Endothelial cell of umbilical vein (primary cell): Measurements from ENCODE around the gene TMEFF1. TPM values are rescaled to one million over a fixed set of nuclear protein-coding genes. Genes with fewer than 3 reads are reported as not detected.
A peak's percentile ranks its signal among the peaks of the same experiment; 100 is the strongest.

ENCODE experiments used
- BruUV-seq: library from RNA; stranded (reverse); fragments of 400-500 nt; replicated peaks from 2 replicates; lab custom pipeline; 2021; lab: Mats Ljungman, UMichigan
- CTCF ChIA-PET: fragments of 300-600, 350-600 bp; sonication (Branson Sonifier 250); formaldehyde crosslinking; loops from one replicate; lab custom pipeline; 2021; ENCODE audit warnings: antibody characterized with exemption, inconsistent platforms; lab: Charles Lee
- POLR2A ChIA-PET: fragments of 300-600, 350-600 bp; sonication (Branson Sonifier 250); formaldehyde crosslinking; loops from one replicate; lab custom pipeline; 2021; ENCODE audit warnings: antibody characterized with exemption, inconsistent platforms; lab: Charles Lee
- DNase-seq: peaks from one replicate; pipeline ENCODE4 v3.0.0-alpha.2; 2011; ENCODE audit warnings: low read depth, low spot score
- FAIRE-seq: peaks from 2 replicates; lab custom pipeline; 2011; peaks lifted over from hg19 to GRCh38; lab: Jason Lieb, UNC
- H2AFZ ChIP-seq: 2 replicates; pipeline ENCODE4 v1.6.0; 2012; ENCODE audit warnings: low read depth, low read length, control low read depth, inconsistent platforms
- H3K27ac ChIP-seq: 2 replicates; pipeline ENCODE4 v1.5.1; 2011; ENCODE audit warnings: low read depth, mild to moderate bottlenecking, control low read depth, low read length, moderate library complexity; ENCODE audit not compliant: insufficient read depth
- H3K27me3 ChIP-seq, 2 experiments: 2 replicates each; pipeline versions ENCODE4 v1.6.0 to v1.6.1; 2011; ENCODE audit warnings: low read length in 2 of 2, mixed read lengths in 1 of 2; ENCODE audit not compliant: control insufficient read depth in 2 of 2, insufficient read depth in 2 of 2
- H3K36me3 ChIP-seq, 2 experiments: 2 replicates in 1 of 2; 3 replicates in 1 of 2; pipeline ENCODE4 v1.5.1; 2011; ENCODE audit warnings: low read length in 2 of 2, mild to moderate bottlenecking in 1 of 2, moderate library complexity in 1 of 2; ENCODE audit not compliant: control insufficient read depth in 2 of 2, insufficient read depth in 2 of 2; ENCODE audit errors: extremely low read depth in 1 of 2
- H3K4me1 ChIP-seq: 3 replicates; pipeline ENCODE4 v1.5.1; 2011; ENCODE audit warnings: mild to moderate bottlenecking, low read length; ENCODE audit not compliant: control insufficient read depth, insufficient read depth; ENCODE audit errors: extremely low read depth
- H3K4me2 ChIP-seq: 2 replicates; pipeline ENCODE4 v1.6.1; 2011; ENCODE audit warnings: low read length, control low read depth, mixed read lengths; ENCODE audit not compliant: insufficient read depth
- H3K4me3 ChIP-seq, 3 experiments: fragments of 200-600 bp in 1 of 3; sonication (generic), shearing (Covaris generic) in 1 of 3; replicated peaks in 1 of 3; 2 replicates each; pipeline ENCODE4 v1.5.1; 2011 to 2016; ENCODE audit warnings: control low read depth in 3 of 3, low read length in 3 of 3, mild to moderate bottlenecking in 2 of 3, inconsistent platforms in 1 of 3, low read depth in 1 of 3, moderate library complexity in 1 of 3; ENCODE audit not compliant: insufficient read depth in 1 of 3
- H3K79me2 ChIP-seq: 2 replicates; pipeline ENCODE4 v1.6.0; 2012; ENCODE audit warnings: low read length, inconsistent platforms; ENCODE audit not compliant: control insufficient read depth, insufficient read depth
- H3K9ac ChIP-seq: replicated peaks from 2 replicates; pipeline ENCODE3; 2011; ENCODE audit warnings: low read length, control low read depth; ENCODE audit not compliant: insufficient read depth; ENCODE audit errors: extremely low read depth
- H3K9me1 ChIP-seq: replicated peaks from 3 replicates; pipeline ENCODE4 v1.6.0; 2011; ENCODE audit warnings: mild to moderate bottlenecking, low read length; ENCODE audit not compliant: control insufficient read depth, insufficient read depth; ENCODE audit errors: extremely low read depth
- H3K9me3 ChIP-seq: replicated peaks from 2 replicates; pipeline ENCODE4 v1.5.1; 2012; ENCODE audit warnings: low read length, inconsistent platforms; ENCODE audit not compliant: control insufficient read depth, insufficient read depth
- H4K20me1 ChIP-seq: replicated peaks from 2 replicates; pipeline ENCODE3; 2011; ENCODE audit warnings: mild to moderate bottlenecking, low read length; ENCODE audit not compliant: control insufficient read depth, insufficient read depth; ENCODE audit errors: extremely low read depth
- EZH2 ChIP-seq: IDR thresholded peaks from 2 replicates; pipeline ENCODE4 v1.6.1; 2012; ENCODE audit warnings: borderline replicate concordance, low read depth, mild to moderate bottlenecking, moderate library complexity, low read length, inconsistent platforms; ENCODE audit not compliant: severe bottlenecking
- FOS ChIP-seq: IDR thresholded peaks from 2 replicates; pipeline ENCODE4 v1.6.1; 2011; ENCODE audit warnings: mild to moderate bottlenecking, low read length, moderate library complexity, borderline replicate concordance; ENCODE audit not compliant: insufficient read depth
- GATA2 ChIP-seq: IDR thresholded peaks from 2 replicates; pipeline ENCODE4 v1.7.0; 2011; ENCODE audit warnings: low read depth, mild to moderate bottlenecking, moderate library complexity, mixed read lengths, low read length; ENCODE audit not compliant: insufficient read length, insufficient read depth
- JUN ChIP-seq: IDR thresholded peaks from 2 replicates; pipeline ENCODE4 v1.6.1; 2011; ENCODE audit warnings: borderline replicate concordance, low read depth; ENCODE audit not compliant: insufficient read length, insufficient read depth
- MYC ChIP-seq: IDR thresholded peaks from one replicate; pipeline ENCODE4 v1.6.1; 2011; ENCODE audit warnings: mild to moderate bottlenecking, low read depth, low read length
- POLR2A ChIP-seq: IDR thresholded peaks from 2 replicates; pipeline ENCODE4 v1.6.1; 2012; ENCODE audit warnings: low read depth, mild to moderate bottlenecking, control low read depth, low read length
- POLR2AphosphoS5 ChIP-seq: IDR thresholded peaks from 2 replicates; pipeline ENCODE4 v1.6.1; 2012; ENCODE audit warnings: low read depth, mild to moderate bottlenecking, control low read depth, low read length, moderate library complexity; ENCODE audit not compliant: insufficient read depth
- dilution Hi-C: fragments of 300-500 bp; cut with MboI; formaldehyde crosslinking; loops from one replicate; pipeline ENCODE4 v1.15.0; 2019; ENCODE audit warnings: low sequenced_read_pairs; ENCODE audit not compliant: extremely low pct_ligation_motif_present
- intact Hi-C: fragments of 100-400 bp; cut with micrococcal nuclease; formaldehyde crosslinking; loops from one replicate; pipeline ENCODE4 v1.10.0; 2022
- polyA plus RNA-seq, 4 experiments: library from polyadenylated mRNA; depleted of rRNA in 3 of 4; stranded (reverse) in 3 of 4; unstranded in 1 of 4; fragments of >200 nt; gene quantifications; 2 replicates each; pipeline versions ENCODE4 v1.2.1 to v1.2.3, GENCODE V29; 2011 to 2012; ENCODE audit warnings: missing spikeins in 1 of 4
- total RNA-seq: library from RNA; stranded (reverse); gene quantifications from 2 replicates; pipeline ENCODE4 v1.2.3, GENCODE V29; 2021
- TF ChIP-seq, protein P1 (sequence below): IDR thresholded peaks from 2 replicates; pipeline ENCODE4 v1.6.1; 2011; ENCODE audit not compliant: insufficient read depth, insufficient read length
- TF ChIP-seq, protein P2 (sequence below), 2 donors: IDR thresholded peaks; 1 replicate in 1 of 2; 2 replicates in 1 of 2; pipeline ENCODE4 v1.5.1; 2011; ENCODE audit warnings: low read length in 2 of 2, mild to moderate bottlenecking in 2 of 2, moderate library complexity in 2 of 2, control low read depth in 1 of 2, inconsistent platforms in 1 of 2, low read depth in 1 of 2; ENCODE audit not compliant: insufficient read depth in 1 of 2; ENCODE audit errors: extremely low read depth in 1 of 2

The TMEFF1 gene
- total and polyA plus RNA-seq, 2 donors (not counting 3 experiments of a cell fraction or from before 2014, with no cell fraction given), result 3.0 to 14.6 TPM

DNA sequence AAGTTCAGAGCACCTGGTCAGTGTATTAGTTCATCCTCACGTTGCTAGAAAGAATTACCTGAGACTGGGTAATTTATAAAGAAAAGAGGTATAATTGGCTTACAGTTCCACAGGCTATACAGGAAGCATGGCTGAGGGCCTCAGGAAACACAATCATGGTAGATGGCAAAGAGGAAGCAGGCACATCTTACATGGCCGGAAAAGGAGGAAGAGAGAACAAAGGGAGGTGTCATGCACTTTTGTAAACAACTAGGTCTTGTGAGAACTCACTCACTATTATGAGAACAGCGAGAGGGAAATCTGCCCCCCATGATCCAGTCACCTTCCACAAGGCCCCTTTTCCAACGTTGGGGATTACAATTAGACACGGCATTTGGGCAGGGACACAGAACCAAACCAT is 76.1 kb downstream of the TMEFF1 start:
- ChIA-PET POLR2A (no interaction called here), CTCF (interaction anchor here (0.7 to 1.4 kb wide), 4 partner anchors 23 to 198 kb away, joined by 3 read pairs; partner anchors contain the start of gene TMEFF1)
- peak; percentile 36 for TF ChIP-seq GATA2
- peak; percentile 54 for TF ChIP-seq POLR2A
- TF ChIP-seq FOS, result peak; percentile 79
- peak; percentile 75 for TF ChIP-seq POLR2AphosphoS5
- TF ChIP-seq MYC, result no peak
- TF ChIP-seq EZH2, result no peak
- TF ChIP-seq, protein P1, sequence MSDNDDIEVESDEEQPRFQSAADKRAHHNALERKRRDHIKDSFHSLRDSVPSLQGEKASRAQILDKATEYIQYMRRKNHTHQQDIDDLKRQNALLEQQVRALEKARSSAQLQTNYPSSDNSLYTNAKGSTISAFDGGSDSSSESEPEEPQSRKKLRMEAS, result no peak
- TF ChIP-seq, protein P2, sequence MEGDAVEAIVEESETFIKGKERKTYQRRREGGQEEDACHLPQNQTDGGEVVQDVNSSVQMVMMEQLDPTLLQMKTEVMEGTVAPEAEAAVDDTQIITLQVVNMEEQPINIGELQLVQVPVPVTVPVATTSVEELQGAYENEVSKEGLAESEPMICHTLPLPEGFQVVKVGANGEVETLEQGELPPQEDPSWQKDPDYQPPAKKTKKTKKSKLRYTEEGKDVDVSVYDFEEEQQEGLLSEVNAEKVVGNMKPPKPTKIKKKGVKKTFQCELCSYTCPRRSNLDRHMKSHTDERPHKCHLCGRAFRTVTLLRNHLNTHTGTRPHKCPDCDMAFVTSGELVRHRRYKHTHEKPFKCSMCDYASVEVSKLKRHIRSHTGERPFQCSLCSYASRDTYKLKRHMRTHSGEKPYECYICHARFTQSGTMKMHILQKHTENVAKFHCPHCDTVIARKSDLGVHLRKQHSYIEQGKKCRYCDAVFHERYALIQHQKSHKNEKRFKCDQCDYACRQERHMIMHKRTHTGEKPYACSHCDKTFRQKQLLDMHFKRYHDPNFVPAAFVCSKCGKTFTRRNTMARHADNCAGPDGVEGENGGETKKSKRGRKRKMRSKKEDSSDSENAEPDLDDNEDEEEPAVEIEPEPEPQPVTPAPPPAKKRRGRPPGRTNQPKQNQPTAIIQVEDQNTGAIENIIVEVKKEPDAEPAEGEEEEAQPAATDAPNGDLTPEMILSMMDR (IDR thresholded peaks at IDR 0.05; ENCODE audit: extremely low read depth in 1 of 2, insufficient read depth in 1 of 2, low read depth in 1 of 2, low read length in 2 of 2), result no peak
- peak; percentile 75 for TF ChIP-seq JUN
- dilution Hi-C loops, result no loop called here
- DNase-seq, result peak; percentile 92
- BruUV-seq, result no TSS peak
- H3K27me3 ChIP-seq, result no peaks in the 10 kb centered on the region
- intact Hi-C loops, result loop anchor here (1.0 to 2.0 kb wide), 2 partner anchors 38 to 44 kb away; no protein-coding TSS in a partner anchor
- H3K36me3 ChIP-seq, result no peaks in the 10 kb centered on the region
- peak; percentile 80 for FAIRE-seq
- peak overlapping the region; percentile 7 for H3K9ac ChIP-seq
- H3K27ac ChIP-seq, result peak overlapping the region; percentile 90
- no peaks in the 10 kb centered on the region for H4K20me1 ChIP-seq
- H3K4me2 ChIP-seq, result peak overlapping the region; percentile 57
- peak overlapping the region; percentile 7 for H2AFZ ChIP-seq
- no peaks in the 10 kb centered on the region for H3K9me1 ChIP-seq
- H3K9me3 ChIP-seq, result no peaks in the 10 kb centered on the region
- H3K79me2 ChIP-seq, result no peaks in the 10 kb centered on the region
- no peak overlapping the region for H3K4me3 ChIP-seq
- H3K4me1 ChIP-seq, result peaks cover 17% of the 10 kb centered on the region
